Esophagus muscularis mucosa (tissue), 4 donors: Measurements from ENCODE around the gene ANKRD6.

Experiments used
- EP300 ChIP-seq: sonication (generic); formaldehyde crosslinking; IDR thresholded peaks from one replicate; pipeline ENCODE4 v1.6.1; 2017; ENCODE audit warnings: antibody characterized with exemption
- POLR2A ChIP-seq: fragments of 450-650 bp; IDR thresholded peaks from one replicate; pipeline ENCODE4 v1.6.1; 2017; ENCODE audit warnings: antibody characterized with exemption, moderate library complexity, mild to moderate bottlenecking, low read depth
- POLR2AphosphoS5 ChIP-seq, 2 donors: sonication (generic); formaldehyde crosslinking; IDR thresholded peaks; one replicate each; pipeline ENCODE4 v1.6.1; 2017; ENCODE audit warnings: antibody characterized with exemption in 2 of 2
- TF ChIP-seq, protein P1 (sequence below), 3 experiments: fragments of 200-600 bp in 2 of 3; fragments of 450-650 bp in 1 of 3; sonication (generic) in 2 of 3; IDR thresholded peaks; one replicate each; pipeline ENCODE4 v1.5.1; 2017 to 2019; ENCODE audit warnings: antibody characterized with exemption in 3 of 3, mild to moderate bottlenecking in 2 of 3, moderate library complexity in 1 of 3

DNA sequence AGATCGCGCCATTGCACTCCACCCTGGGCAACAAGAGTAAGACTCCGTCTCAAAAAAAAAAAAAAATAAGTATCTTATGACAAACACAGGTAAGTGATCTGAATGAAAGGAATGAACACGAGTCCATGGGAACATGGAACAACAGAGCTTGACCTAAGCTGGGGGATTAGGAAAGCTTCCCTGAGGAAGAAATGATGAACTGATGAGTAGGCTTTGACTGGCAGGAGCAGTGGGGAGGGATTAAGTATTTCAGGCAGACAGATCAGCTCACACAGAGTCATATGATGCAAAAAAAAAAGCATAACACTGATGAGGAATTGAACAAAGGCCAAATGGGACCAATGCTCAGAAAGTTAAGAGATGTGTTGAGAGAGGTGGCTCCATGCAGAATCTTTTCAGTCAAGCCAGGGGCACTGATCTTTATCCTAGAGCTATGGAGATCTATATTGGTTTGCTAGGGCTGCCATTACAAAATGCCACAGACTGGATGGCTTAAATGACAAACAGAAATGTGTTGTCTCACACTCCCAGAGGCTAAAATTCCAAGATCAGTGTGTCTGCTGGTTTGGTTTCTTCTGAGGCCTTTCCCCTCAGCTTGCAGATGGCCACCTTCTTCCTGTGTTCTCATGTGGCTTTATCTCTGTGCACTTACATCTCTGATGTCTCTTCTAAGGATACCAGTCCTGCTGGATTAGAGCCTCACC is 85.6 kb downstream of the ANKRD6 start:
- TF ChIP-seq, protein P1, sequence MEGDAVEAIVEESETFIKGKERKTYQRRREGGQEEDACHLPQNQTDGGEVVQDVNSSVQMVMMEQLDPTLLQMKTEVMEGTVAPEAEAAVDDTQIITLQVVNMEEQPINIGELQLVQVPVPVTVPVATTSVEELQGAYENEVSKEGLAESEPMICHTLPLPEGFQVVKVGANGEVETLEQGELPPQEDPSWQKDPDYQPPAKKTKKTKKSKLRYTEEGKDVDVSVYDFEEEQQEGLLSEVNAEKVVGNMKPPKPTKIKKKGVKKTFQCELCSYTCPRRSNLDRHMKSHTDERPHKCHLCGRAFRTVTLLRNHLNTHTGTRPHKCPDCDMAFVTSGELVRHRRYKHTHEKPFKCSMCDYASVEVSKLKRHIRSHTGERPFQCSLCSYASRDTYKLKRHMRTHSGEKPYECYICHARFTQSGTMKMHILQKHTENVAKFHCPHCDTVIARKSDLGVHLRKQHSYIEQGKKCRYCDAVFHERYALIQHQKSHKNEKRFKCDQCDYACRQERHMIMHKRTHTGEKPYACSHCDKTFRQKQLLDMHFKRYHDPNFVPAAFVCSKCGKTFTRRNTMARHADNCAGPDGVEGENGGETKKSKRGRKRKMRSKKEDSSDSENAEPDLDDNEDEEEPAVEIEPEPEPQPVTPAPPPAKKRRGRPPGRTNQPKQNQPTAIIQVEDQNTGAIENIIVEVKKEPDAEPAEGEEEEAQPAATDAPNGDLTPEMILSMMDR (IDR thresholded peaks at IDR 0.05), result no peak
- TF ChIP-seq POLR2A (no peak), EP300 (no peak), POLR2AphosphoS5 (IDR thresholded peaks at IDR 0.05) (no peak)
